OCI-LY1 (cell line): ENCODE data around the gene ARF1.

ENCODE experiments used
- H2AFZ ChIP-seq: fragments of 200-600 bp; sonication (generic), shearing (Covaris generic); 2 replicates; pipeline ENCODE4 v1.6.0; 2014; ENCODE audit warnings: antibody characterized with exemption, mild to moderate bottlenecking, low read length
- H3F3A ChIP-seq: fragments of 200-600 bp; sonication (generic), shearing (Covaris generic); 2 replicates; pipeline ENCODE4 v1.6.0; 2014; ENCODE audit warnings: mild to moderate bottlenecking, antibody characterized with exemption, low read length, moderate library complexity; ENCODE audit not compliant: insufficient read depth
- H3K27ac ChIP-seq: fragments of 200-600 bp; sonication (generic); 2 replicates; pipeline ENCODE4 v1.5.1; 2014; ENCODE audit warnings: low read length, mixed run types, mild to moderate bottlenecking, low read depth; ENCODE audit not compliant: poor library complexity, severe bottlenecking
- H3K27me3 ChIP-seq: fragments of 200-600 bp; sonication (generic); 2 replicates; pipeline ENCODE4 v1.6.0; 2014; ENCODE audit warnings: antibody characterized with exemption, mild to moderate bottlenecking, low read length, moderate library complexity; ENCODE audit not compliant: insufficient read depth
- H3K36me3 ChIP-seq: fragments of 200-600 bp; sonication (generic); 2 replicates; pipeline ENCODE4 v1.6.1; 2014; ENCODE audit warnings: mild to moderate bottlenecking, antibody characterized with exemption, low read length, moderate library complexity, mixed read lengths; ENCODE audit not compliant: insufficient read depth
- H3K4me1 ChIP-seq: fragments of 200-600 bp; sonication (generic); 2 replicates; pipeline ENCODE4 v1.5.1; 2014; ENCODE audit warnings: mild to moderate bottlenecking, low read length, moderate library complexity; ENCODE audit not compliant: insufficient read depth, severe bottlenecking
- H3K4me2 ChIP-seq: fragments of 200-600 bp; sonication (generic), shearing (Covaris generic); 2 replicates; pipeline ENCODE4 v1.6.1; 2014; ENCODE audit warnings: low read length
- H3K4me3 ChIP-seq: fragments of 200-600 bp; sonication (generic); 2 replicates; pipeline ENCODE4 v1.5.1; 2014; ENCODE audit warnings: low read length, low read depth, mild to moderate bottlenecking, mixed read lengths; ENCODE audit not compliant: poor library complexity, severe bottlenecking
- H3K79me2 ChIP-seq: fragments of 200-600 bp; shearing (Covaris generic); 2 replicates; pipeline ENCODE4 v1.6.1; 2016; ENCODE audit warnings: mixed run types, low read length, mixed read lengths; ENCODE audit not compliant: insufficient read depth
- H3K9ac ChIP-seq: fragments of 200-600 bp; sonication (generic), shearing (Covaris generic); 2 replicates; pipeline ENCODE4 v1.6.1; 2014; ENCODE audit warnings: mild to moderate bottlenecking, low read length, mixed read lengths
- H3K9me2 ChIP-seq: fragments of 200-600 bp; sonication (generic), shearing (Covaris generic); 2 replicates; pipeline ENCODE4 v1.6.1; 2014; ENCODE audit warnings: low read depth, mild to moderate bottlenecking, low read length, mixed read lengths
- H3K9me3 ChIP-seq: fragments of 200-600 bp; shearing (Covaris generic); 2 replicates; pipeline ENCODE4 v1.6.1; 2014; ENCODE audit warnings: low read length, mixed read lengths
- H4K20me1 ChIP-seq: fragments of 200-600 bp; sonication (generic), shearing (Covaris generic); 2 replicates; pipeline ENCODE4 v1.6.0; 2016; ENCODE audit warnings: mild to moderate bottlenecking, low read length; ENCODE audit not compliant: insufficient read depth
- CTCF ChIP-seq: fragments of 200-600 bp; sonication (generic), shearing (Covaris generic); IDR thresholded peaks from 2 replicates; pipeline ENCODE4 v1.5.1; 2017; ENCODE audit warnings: mild to moderate bottlenecking, antibody characterized with exemption, low read length, moderate library complexity, mixed read lengths
- EZH2 ChIP-seq: fragments of 200-600 bp; sonication (generic), shearing (Covaris generic); IDR thresholded peaks from 2 replicates; pipeline ENCODE4 v1.8.0; 2017; ENCODE audit warnings: borderline replicate concordance, mixed run types, mild to moderate bottlenecking, antibody characterized with exemption, low read length, moderate library complexity, mixed read lengths

ARF1 gene

DNA sequence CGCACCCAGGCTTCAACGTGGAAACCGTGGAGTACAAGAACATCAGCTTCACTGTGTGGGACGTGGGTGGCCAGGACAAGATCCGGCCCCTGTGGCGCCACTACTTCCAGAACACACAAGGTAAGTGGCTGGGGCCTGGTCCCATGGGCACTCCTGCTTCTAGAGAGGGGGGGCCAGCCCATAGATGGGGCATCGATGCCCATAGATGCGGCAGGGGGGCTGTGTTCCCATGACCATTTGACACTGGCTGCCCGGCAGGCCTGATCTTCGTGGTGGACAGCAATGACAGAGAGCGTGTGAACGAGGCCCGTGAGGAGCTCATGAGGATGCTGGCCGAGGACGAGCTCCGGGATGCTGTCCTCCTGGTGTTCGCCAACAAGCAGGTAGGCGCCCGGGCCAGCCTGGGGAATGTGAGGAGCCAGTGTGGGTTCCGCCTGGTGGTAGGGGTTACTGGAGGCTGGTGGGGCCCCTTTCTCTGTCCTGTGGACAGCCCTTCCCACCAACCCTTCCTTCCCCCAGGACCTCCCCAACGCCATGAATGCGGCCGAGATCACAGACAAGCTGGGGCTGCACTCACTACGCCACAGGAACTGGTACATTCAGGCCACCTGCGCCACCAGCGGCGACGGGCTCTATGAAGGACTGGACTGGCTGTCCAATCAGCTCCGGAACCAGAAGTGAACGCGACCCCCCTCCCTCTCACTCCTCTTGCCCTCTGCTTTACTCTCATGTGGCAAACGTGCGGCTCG lies 15.0 kb downstream of the ARF1 start:
- Histone ChIP-seq H4K20me1 (no peaks in the 10 kb centered on the region), H3K9me2 (no peaks in the 10 kb centered on the region), H3K27ac (no peak overlapping the region), H3K9me3 (peaks cover 14% of the 10 kb centered on the region), H2AFZ (no peak overlapping the region), H3K4me3 (no peak overlapping the region), H3K9ac (no peak overlapping the region), H3F3A (peaks cover 9% of the 10 kb centered on the region), H3K4me2 (no peak overlapping the region), H3K27me3 (no peaks in the 10 kb centered on the region), H3K36me3 (peaks cover 89% of the 10 kb centered on the region), H3K4me1 (peaks cover 11% of the 10 kb centered on the region), H3K79me2 (peaks cover 44% of the 10 kb centered on the region)
- TF ChIP-seq CTCF (no peak), EZH2 (no peak)

- Histone ChIP-seq H3K27ac (no peak overlapping the region), H3K4me2 (no peak overlapping the region), H2AFZ (no peak overlapping the region), H3K9ac (no peak overlapping the region), H3K4me3 (no peak overlapping the region), H3K9me3 (peaks cover 14% of the 10 kb centered on the region), H3K9me2 (no peaks in the 10 kb centered on the region), H3K79me2 (peaks cover 35% of the 10 kb centered on the region), H3K4me1 (peaks cover 12% of the 10 kb centered on the region), H3K36me3 (peaks cover 80% of the 10 kb centered on the region), H3F3A (peaks cover 9% of the 10 kb centered on the region), H4K20me1 (no peaks in the 10 kb centered on the region), H3K27me3 (no peaks in the 10 kb centered on the region)
- TF ChIP-seq EZH2: no peak
- TF ChIP-seq CTCF: no peak
Observed at GRCh38 chr1:228098323-228098931, 15.9 kb downstream of the ARF1 start.

DNA sequence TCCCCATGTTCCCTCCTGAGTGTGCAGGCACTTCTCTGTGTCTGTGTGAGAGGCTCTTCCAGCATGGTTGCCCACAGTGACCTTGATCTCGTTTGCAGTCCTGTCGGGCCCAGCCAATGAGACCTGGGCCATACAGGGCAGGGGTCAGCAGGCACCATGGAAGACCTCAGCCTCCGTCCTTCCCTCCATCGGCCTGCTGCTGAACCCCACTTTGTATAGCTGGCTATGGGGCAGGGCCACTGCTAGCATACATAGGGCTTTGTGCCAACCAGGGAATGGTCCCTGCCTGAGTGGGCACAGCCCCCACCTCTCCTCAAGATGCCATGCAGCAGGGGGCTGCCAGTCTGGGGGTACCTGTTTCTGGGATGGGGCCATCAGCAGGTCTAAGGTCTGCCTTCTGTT lies 16.8 kb downstream of the ARF1 start:
- no peak overlapping the region for H2AFZ ChIP-seq
- H4K20me1 ChIP-seq: no peaks in the 10 kb centered on the region
- H3K4me2 ChIP-seq: no peak overlapping the region
- no peak overlapping the region for H3K27ac ChIP-seq
- peaks cover 9% of the 10 kb centered on the region for H3F3A ChIP-seq
- peaks cover 21% of the 10 kb centered on the region for H3K4me1 ChIP-seq
- H3K27me3 ChIP-seq: no peaks in the 10 kb centered on the region
- TF ChIP-seq CTCF (no peak), EZH2 (no peak)
- peaks cover 26% of the 10 kb centered on the region for H3K79me2 ChIP-seq
- H3K36me3 ChIP-seq: peaks cover 71% of the 10 kb centered on the region
- peaks cover 14% of the 10 kb centered on the region for H3K9me3 ChIP-seq
- no peak overlapping the region for H3K4me3 ChIP-seq
- H3K9ac ChIP-seq: no peak overlapping the region
- no peaks in the 10 kb centered on the region for H3K9me2 ChIP-seq
